ENCODE data around the gene KANSL1L. TPM values are rescaled to one million over a fixed set of nuclear protein-coding genes. Genes with fewer than 3 reads are reported as not detected.

KANSL1L gene
- total RNA-seq, 2 experiments from 2014 or later: 6.7 to 7.0 TPM

- POLR2A ChIA-PET: interaction anchor here (0.9 to 2.6 kb wide), 5 partner anchors 9 to 166 kb away, joined by 3 to 17 read pairs (median 4); no protein-coding TSS in a partner anchor
- Mint-ChIP-seq H3K36me3 (ENCODE audit: low read depth) (peaks cover 20% of the 10 kb centered on the region), H3K4me1 (ENCODE audit: low read depth) (peaks cover 42% of the 10 kb centered on the region), H3K27me3 (no peaks in the 10 kb centered on the region), H3K27ac (peak overlapping the region; percentile 95), H3K9me3 (no peaks in the 10 kb centered on the region), H3K4me3 (peak overlapping the region; percentile 97)
- no peak for TF ChIP-seq CTCF (IDR thresholded peaks at IDR 0.05)
- Histone ChIP-seq H3K27ac (ENCODE audit: low read depth in 1 of 2, low read length in 2 of 2) (peak overlapping the region; percentile 84 to 87), H3K36me3 (ENCODE audit: insufficient read depth, low read length) (no peaks in the 10 kb centered on the region), H3K9me3 (ENCODE audit: control insufficient read depth in 1 of 2, insufficient read depth in 1 of 2, low read length in 2 of 2) (no peaks in the 10 kb centered on the region), H3K4me3 (ENCODE audit: low read length) (peak overlapping the region; percentile 76), H3K4me1 (ENCODE audit: insufficient read depth, low read length) (peaks cover 14% of the 10 kb centered on the region), H3K27me3 (ENCODE audit: control insufficient read depth in 1 of 2, insufficient read depth in 2 of 2, low read length in 2 of 2) (no peaks in the 10 kb centered on the region)
- ATAC-seq (ENCODE audit: poor library complexity): peak; percentile 71
- CTCF ChIA-PET: no interaction called here
- peak; percentile 94 to 98 (median 96) for DNase-seq
- intact Hi-C loops (cut with DNase I, micrococcal nuclease): loop anchor here (1.0 to 10.0 kb wide), 3 partner anchors 168 to 1903 kb away; partner anchors contain the start of genes LANCL1 (in 1 of the 2), PIKFYVE (in 1 of the 2) and RPE (in 1 of the 2)
These were observed 534 bp downstream of the KANSL1L start for GRCh38 chr2:210170446-210171303.

- intact Hi-C loops (cut with DNase I, micrococcal nuclease): loop anchor here (5.0 to 10.0 kb wide), 2 partner anchors 305 to 1903 kb away; partner anchors contain the start of genes LANCL1 (in 1 of the 2) and PIKFYVE (in 1 of the 2)
- DNase-seq (no peak), ATAC-seq (ENCODE audit: poor library complexity) (no peak)
- Histone ChIP-seq H3K27ac (ENCODE audit: low read depth in 1 of 2, low read length in 2 of 2) (peak overlapping the region; percentile 68 to 84), H3K36me3 (ENCODE audit: insufficient read depth, low read length) (no peaks in the 10 kb centered on the region), H3K27me3 (ENCODE audit: control insufficient read depth in 1 of 2, insufficient read depth in 2 of 2, low read length in 2 of 2) (no peaks in the 10 kb centered on the region), H3K9me3 (ENCODE audit: control insufficient read depth in 1 of 2, insufficient read depth in 1 of 2, low read length in 2 of 2) (no peaks in the 10 kb centered on the region), H3K4me1 (ENCODE audit: insufficient read depth, low read length) (peaks cover 14% of the 10 kb centered on the region), H3K4me3 (ENCODE audit: low read length) (peak overlapping the region; percentile 76)
- H3K4me1 Mint-ChIP-seq (ENCODE audit: low read depth): peaks cover 42% of the 10 kb centered on the region
- no peaks in the 10 kb centered on the region for H3K27me3 Mint-ChIP-seq
- peaks cover 20% of the 10 kb centered on the region for H3K36me3 Mint-ChIP-seq (ENCODE audit: low read depth)
- no peaks in the 10 kb centered on the region for H3K9me3 Mint-ChIP-seq
- CTCF ChIA-PET: no interaction called here
- H3K4me3 Mint-ChIP-seq: peak overlapping the region; percentile 97
- no peak for TF ChIP-seq CTCF (IDR thresholded peaks at IDR 0.05)
- POLR2A ChIA-PET: interaction anchor here (1.3 to 2.6 kb wide), 3 partner anchors 11 to 166 kb away, joined by 4 to 17 read pairs (median 5); no protein-coding TSS in a partner anchor
- peak overlapping the region; percentile 95 for H3K27ac Mint-ChIP-seq
These were observed 1.1 kb downstream of the KANSL1L start for GRCh38 chr2:210170196-210170445.

GRCh38 chr2:210169516-210170195, 1.6 kb downstream of the KANSL1L start:
- no peaks in the 10 kb centered on the region for H3K27me3 ChIP-seq (ENCODE audit: control insufficient read depth in 1 of 2, insufficient read depth in 2 of 2, low read length in 2 of 2)
- Mint-ChIP-seq H3K27me3 (no peaks in the 10 kb centered on the region), H3K27ac (peak overlapping the region; percentile 95), H3K36me3 (ENCODE audit: low read depth) (peaks cover 20% of the 10 kb centered on the region), H3K9me3 (no peaks in the 10 kb centered on the region), H3K4me1 (ENCODE audit: low read depth) (peaks cover 42% of the 10 kb centered on the region), H3K4me3 (peak overlapping the region; percentile 97)
- intact Hi-C loops (cut with DNase I, micrococcal nuclease): loop anchor here (5.0 to 10.0 kb wide), 4 partner anchors 268 to 1902 kb away; partner anchors contain the start of genes LANCL1 (in 2 of the 2) and PIKFYVE (in 1 of the 2)
- H3K9me3 ChIP-seq (ENCODE audit: control insufficient read depth in 1 of 2, insufficient read depth in 1 of 2, low read length in 2 of 2): no peaks in the 10 kb centered on the region
- POLR2A ChIA-PET: no interaction called here
- peak in 3 of 14 experiments; percentile 39 to 48 (median 41) for DNase-seq
- ATAC-seq (ENCODE audit: poor library complexity): no peak
- H3K4me3 ChIP-seq (ENCODE audit: low read length): peak overlapping the region; percentile 76
- H3K4me1 ChIP-seq (ENCODE audit: insufficient read depth, low read length): peaks cover 14% of the 10 kb centered on the region
- CTCF ChIA-PET: no interaction called here
- no peaks in the 10 kb centered on the region for H3K36me3 ChIP-seq (ENCODE audit: insufficient read depth, low read length)
- TF ChIP-seq CTCF (IDR thresholded peaks at IDR 0.05): no peak
- H3K27ac ChIP-seq (ENCODE audit: low read depth in 1 of 2, low read length in 2 of 2): peak overlapping the region; percentile 68 to 84

All from CD4-positive, alpha-beta T cell (primary cell).